ENCODE results near the gene SLC2A4. TPM values are rescaled to one million over a fixed set of nuclear protein-coding genes. Genes with fewer than 3 reads are reported as not detected.

Gene SLC2A4
- 0.07 to 0.29 TPM (median 0.17 TPM) in 5 replicates for total RNA-seq (2022; extraction: Qiagen RNA extraction; ENCODE audit: low read depth)

GRCh38 chr17:7281074-7281952, at the start of gene SLC2A4:
Gene SLC2A4, plus strand, starts transcription at chr17:7281718. Its CDS starts 217 bp downstream, at chr17:7281935.

GRCh38 chr17:7234083-7234951, 47.2 kb upstream of the SLC2A4 start, which contains the start of gene DVL2:
Gene DVL2, minus strand, starts transcription at chr17:7234517. Its CDS starts 255 bp downstream, at chr17:7234262.

GRCh38 chr17:7239091-7240027, 42.2 kb upstream of the SLC2A4 start, which contains the start of gene PHF23:
Gene PHF23, minus strand, starts transcription at chr17:7239457. Its CDS starts 178 bp downstream, at chr17:7239279.

GRCh38 chr17:7241783-7242716, 39.5 kb upstream of the SLC2A4 start, which contains the start of gene GABARAP:
Gene GABARAP, minus strand, starts transcription at chr17:7242449. Its CDS starts 119 bp downstream, at chr17:7242330.

GRCh38 chr17:7251661-7252175, 29.8 kb upstream of the SLC2A4 start, which contains the start of gene CTDNEP1:
Gene CTDNEP1, minus strand, starts transcription at chr17:7251734. Its CDS starts 438 bp downstream, at chr17:7251296.

GRCh38 chr17:7252176-7253043, 29.1 kb upstream of the SLC2A4 start, which contains the start of gene ELP5:
Gene ELP5, plus strand, starts transcription at chr17:7252215. Its CDS starts 336 bp downstream, at chr17:7252551.

GRCh38 chr17:7262192-7262934, 19.2 kb upstream of the SLC2A4 start, which contains the start of gene CLDN7:
Gene CLDN7, minus strand, starts transcription at chr17:7262478. Its CDS starts 435 bp downstream, at chr17:7262043.

GRCh38 chr17:7294614-7295153, 13.2 kb downstream of the SLC2A4 start, which contains the start of gene YBX2:
Gene YBX2, minus strand, starts transcription at chr17:7294639. Its CDS starts 139 bp downstream, at chr17:7294500.

GRCh38 chr17:7306911-7307685, 25.6 kb downstream of the SLC2A4 start, which contains the start of gene EIF5A:
Gene EIF5A, plus strand, starts transcription at chr17:7307628. Its CDS starts 2,008 bp downstream, at chr17:7309636.

GRCh38 chr17:7314719-7315569, 33.4 kb downstream of the SLC2A4 start, which contains the start of gene GPS2:
Gene GPS2, minus strand, starts transcription at chr17:7315360. Its CDS starts 308 bp downstream, at chr17:7315052.

GRCh38 chr17:7328840-7329373, 47.4 kb downstream of the SLC2A4 start, which contains the start of gene NEURL4:
Gene NEURL4, minus strand, starts transcription at chr17:7329335. Its CDS starts 23 bp downstream, at chr17:7329312.

GRCh38 chr17:7336240-7337175, 55.0 kb downstream of the SLC2A4 start, which contains the start of gene ACAP1:
Gene ACAP1, plus strand, starts transcription at chr17:7336529. Its CDS starts 206 bp downstream, at chr17:7336735.

